Dermis microvascular lymphatic vessel endothelial cell (primary cell): ENCODE results near the gene FANCL. TPM values are rescaled to one million over a fixed set of nuclear protein-coding genes. Genes with fewer than 3 reads are reported as not detected.
A peak's percentile ranks its signal among the peaks of the same experiment; 100 is the strongest.
"Not testable (repeated sequence)": the region's sequence is repeated elsewhere in the genome, so short reads cannot be mapped to it uniquely, and the experiment has no call there.

ENCODE experiments used
- DNase-seq, 2 donors: peaks; one replicate each; pipeline versions ENCODE4 v3.0.0 to v3.0.0-alpha.2; 2010; ENCODE audit warnings: low read depth in 2 of 2
- total RNA-seq: library from RNA; depleted of rRNA; stranded (reverse); fragments of >200 nt; gene quantifications from 2 replicates; pipeline ENCODE4 v1.2.1, GENCODE V29; 2014

The FANCL gene
- total RNA-seq, 1 donor from 2014 or later: 12.6 TPM

DNA sequence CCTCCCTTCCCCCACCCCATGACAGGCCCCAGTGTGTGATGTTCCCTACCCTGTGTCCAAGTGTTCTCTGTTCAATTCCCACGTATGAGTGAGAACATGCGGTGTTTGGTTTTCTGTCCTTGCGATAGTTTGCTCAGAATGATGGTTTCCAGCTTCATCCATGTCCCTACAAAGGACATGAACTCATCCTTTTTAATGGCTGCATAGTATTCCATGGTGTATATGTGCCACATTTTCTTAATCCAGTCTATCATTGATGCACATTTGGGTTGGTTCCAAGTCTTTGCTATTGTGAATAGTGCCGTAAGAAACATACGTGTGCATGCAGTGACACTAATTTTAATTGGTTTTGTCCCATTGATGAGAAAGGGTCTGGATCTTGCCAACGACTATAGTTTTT, 95.4 kb downstream of the FANCL start:
- not testable (repeated sequence) for DNase-seq

- DNase-seq: no peak
These were observed 100.5 kb downstream of the FANCL start for GRCh38 chr2:58140508-58141072.

- no peak for DNase-seq
These were observed 102.6 kb downstream of the FANCL start for GRCh38 chr2:58138396-58139030.

DNA sequence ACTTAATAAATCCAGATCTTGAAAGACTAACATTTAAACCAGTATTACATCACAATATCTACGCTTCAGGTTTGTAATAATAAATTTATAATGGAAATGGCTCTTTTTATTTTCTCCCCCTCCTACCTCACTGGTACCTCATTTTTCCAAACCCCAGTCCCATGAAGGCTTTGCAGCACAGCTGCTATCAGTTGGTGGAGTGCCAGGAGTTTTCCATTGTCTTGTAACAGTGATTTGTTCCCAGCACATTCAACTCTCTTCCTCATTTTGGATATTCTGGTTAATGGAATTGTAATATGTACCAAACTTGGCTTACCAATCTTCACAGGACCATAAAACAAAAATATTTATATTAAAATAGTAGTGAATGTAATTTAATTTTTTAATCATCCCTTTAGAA, 103.3 kb downstream of the FANCL start:
- DNase-seq: peak; percentile 50 to 91

DNA sequence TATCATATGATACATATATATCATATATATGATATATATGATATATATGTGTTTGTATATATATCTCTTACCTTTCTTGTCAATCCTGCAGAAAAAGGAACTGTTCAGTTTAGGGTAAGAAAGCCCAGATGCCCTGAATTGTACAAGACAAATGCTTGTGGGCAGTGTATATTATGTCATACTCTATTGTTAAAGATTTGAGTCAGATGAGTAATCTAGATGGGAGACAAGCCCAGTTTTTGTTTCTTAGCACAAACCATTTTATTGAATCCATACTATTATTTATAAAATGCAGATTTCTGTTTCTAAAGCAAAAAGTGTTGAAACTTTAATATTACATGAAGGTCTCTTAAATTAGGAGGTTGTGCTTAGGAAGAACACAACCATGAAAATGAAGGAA, 103.9 kb downstream of the FANCL start:
- peak in 1 of 2 donors; percentile 77 for DNase-seq

DNA sequence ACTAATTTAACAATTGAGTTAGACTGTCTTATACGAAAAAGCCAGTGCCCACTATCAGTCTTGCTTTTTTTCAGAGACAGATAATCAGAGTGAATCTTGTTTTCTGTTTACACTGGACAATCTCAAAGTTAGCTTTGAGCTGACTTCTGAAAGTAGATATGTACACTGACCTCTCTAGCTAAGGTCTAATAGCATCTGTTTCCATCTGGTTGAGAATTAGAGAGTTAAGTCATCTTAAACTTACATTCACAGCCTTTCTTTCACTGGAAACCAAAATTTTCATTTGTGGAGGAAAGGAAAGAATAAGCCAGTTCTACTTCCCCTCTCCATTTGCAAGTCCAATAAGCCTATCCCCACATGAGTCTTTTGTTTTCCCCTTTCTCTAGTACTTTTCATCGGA, 105.3 kb downstream of the FANCL start:
- DNase-seq: peak in 1 of 2 donors; percentile 72

GRCh38 chr2:58133395-58133794, 107.7 kb downstream of the FANCL start:
- peak in 1 of 2 donors; percentile 28 for DNase-seq

- peak in 1 of 2 donors; percentile 49 for DNase-seq
These were observed 109.7 kb downstream of the FANCL start for GRCh38 chr2:58131191-58132011.

DNA sequence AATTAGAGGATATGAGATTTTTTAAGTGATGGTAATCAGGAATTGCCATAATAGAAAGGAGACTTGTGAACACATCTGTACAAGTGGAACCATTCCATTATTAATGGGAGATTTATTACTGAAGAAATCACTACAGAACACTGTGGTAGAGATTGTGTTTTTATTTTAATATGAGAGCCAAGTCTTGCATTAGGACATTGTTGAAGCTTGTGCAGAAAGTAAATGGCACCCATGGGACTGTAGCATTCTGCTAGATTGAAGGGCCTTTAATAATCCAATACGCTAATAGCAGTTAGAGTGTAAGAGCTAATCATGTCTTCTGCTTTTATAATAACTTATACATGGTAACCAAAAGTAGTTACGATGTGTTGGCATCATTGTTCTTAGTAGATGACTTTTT, 110.9 kb downstream of the FANCL start:
- no peak for DNase-seq

DNA sequence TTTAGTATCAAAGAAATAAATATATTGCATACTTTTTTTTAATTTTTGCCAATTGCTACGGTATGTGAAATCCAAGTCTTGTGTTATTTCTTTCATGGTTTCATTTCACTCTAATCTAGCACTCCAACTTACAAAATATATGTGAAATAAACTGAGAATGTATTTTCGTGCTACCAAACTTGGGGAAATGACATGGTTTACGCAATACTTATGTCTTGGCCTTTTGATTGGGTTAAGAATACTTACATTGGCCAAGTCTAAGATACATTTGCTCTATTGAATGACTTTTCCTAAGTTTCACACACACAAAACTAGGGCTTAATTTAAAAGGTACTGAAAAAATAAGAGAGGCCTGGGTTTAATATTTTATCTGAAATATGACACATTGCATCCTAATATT, 114.0 kb downstream of the FANCL start:
- no peak for DNase-seq

- no peak for DNase-seq
These were observed 118.6 kb downstream of the FANCL start for GRCh38 chr2:58122540-58122939.

GRCh38 chr2:58122040-58122439, 119.1 kb downstream of the FANCL start:
- no peak for DNase-seq

- no peak for DNase-seq
These were observed 120.4 kb downstream of the FANCL start for GRCh38 chr2:58120626-58121229.

DNA sequence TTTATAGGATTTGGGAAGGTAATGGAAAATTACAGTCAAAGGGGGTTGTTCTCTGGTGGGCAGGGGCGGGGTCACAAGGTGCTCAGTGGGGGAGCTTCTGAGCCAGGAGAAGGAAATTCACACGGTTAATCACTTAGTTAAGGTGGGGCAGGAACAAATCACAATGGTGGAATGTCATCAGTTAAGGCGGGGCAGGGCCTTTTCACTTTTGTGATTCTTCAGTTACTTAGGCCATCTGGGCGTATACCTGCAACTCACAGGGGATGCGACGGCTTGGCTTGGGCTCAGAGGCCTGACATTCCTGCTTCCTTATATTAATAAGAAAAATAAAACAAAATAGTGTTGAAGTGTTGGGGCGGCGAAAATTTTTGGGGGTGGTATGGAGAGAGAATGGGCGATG, 127.6 kb downstream of the FANCL start:
- not testable (repeated sequence) for DNase-seq

GRCh38 chr2:58110765-58111164, 130.4 kb downstream of the FANCL start:
- no peak for DNase-seq

DNA sequence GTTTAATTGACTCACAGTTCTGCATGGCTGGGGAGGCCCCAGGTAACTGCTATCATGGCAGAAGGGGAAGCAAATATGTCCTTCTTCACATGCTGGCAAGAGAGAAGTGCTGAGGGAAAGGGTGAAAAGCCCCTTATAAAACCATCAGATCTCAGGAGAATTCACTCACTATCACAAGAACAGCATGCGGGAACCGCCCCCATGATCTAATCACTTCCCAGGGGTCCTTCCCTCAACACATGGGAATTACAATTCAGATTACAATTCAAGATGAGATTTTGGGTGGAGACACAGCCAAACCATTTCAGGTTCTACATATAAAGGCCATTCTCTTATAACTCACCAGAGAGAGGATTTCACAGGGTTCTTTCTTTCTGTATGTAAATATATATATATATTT, 131.6 kb downstream of the FANCL start:
- DNase-seq: no peak

Other genes with a start within 250 kb of the FANCL start
- gene VRK2, start 194.5 kb downstream of the FANCL start, total RNA-seq: 19.1 and 26.6 TPM in 2 replicates